ENCODE measurements around the gene RNF114.

- no peak for TF ChIP-seq CTCF (IDR thresholded peaks at IDR 0.05)
- TF ChIP-seq POLR2A (IDR thresholded peaks at IDR 0.05), result no peak
Measured at GRCh38 chr20:49910340-49910706, 25.9 kb upstream of the RNF114 start.
